NB4 (cell line): Measurements from ENCODE around the gene CBX7.

Source experiments
- DNase-seq: peaks from one replicate; pipeline ENCODE4 v3.0.0; 2010; ENCODE audit warnings: low read depth
- H3K4me3 ChIP-seq: one replicate; pipeline ENCODE4 v1.5.1; 2011; ENCODE audit warnings: mild to moderate bottlenecking, low read depth, low read length, moderate library complexity
- MAX ChIP-seq: IDR thresholded peaks from 2 replicates; pipeline ENCODE4 v1.6.1; 2011; ENCODE audit warnings: low read depth, low read length
- MYC ChIP-seq: IDR thresholded peaks from 2 replicates; pipeline ENCODE4 v1.6.1; 2011; ENCODE audit warnings: low read depth, low read length
- POLR2A ChIP-seq: IDR thresholded peaks from 2 replicates; pipeline ENCODE4 v1.6.1; 2011; ENCODE audit warnings: mild to moderate bottlenecking; ENCODE audit not compliant: insufficient read length; ENCODE audit errors: extremely low read depth
- TF ChIP-seq, protein P1 (sequence below): IDR thresholded peaks from one replicate; pipeline ENCODE4 v1.5.1; 2012; ENCODE audit warnings: low read depth, low read length

Gene CBX7

DNA sequence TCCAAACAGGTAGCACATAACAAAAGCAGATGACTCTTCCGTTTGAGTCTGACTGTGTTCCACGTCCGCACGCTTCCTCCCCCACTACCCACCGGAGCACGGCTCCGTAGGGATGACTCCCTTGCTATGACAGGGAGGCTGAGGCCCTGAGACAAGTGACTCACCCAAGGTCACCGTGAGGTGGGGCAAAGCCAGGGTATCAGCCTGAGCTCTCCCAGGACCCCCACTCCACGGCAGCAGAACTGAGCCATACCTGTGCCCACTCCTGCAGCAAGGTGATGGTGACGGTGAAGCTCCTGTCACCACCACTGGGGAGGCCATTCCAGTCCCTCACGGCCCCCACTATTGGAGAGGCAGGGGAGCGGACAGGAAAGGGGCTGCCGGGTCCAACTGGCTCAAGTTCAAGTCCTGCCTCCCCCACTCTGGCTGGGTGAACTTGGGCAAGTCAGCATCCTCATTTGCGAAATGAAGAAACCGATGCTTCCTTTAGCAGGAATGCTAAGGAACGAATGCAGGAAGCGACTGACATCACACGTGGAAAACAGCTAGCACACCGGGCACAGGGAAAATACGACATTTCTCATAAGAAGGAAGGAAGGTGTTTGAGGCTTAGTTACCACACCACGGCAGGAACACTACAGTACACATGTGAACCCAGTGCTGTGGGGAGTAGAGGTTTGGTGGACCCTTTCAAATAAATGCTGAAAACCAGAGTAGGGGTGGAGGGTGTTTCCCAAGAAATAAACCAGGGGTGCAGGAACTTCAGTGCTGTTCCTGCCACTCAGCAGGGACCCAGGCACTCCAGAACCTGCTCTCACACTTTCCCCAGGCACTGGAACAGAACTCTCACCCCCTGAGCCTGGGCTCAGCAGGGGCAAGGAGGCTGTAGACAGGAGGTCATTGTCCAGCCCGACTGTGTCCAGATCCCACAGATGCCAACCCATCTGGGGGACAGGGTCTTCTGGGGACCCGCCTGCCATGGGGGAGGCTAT is 32.4 kb upstream of the CBX7 start:
- no peak for TF ChIP-seq POLR2A
- no peak for TF ChIP-seq MAX
- no peak for TF ChIP-seq MYC
- TF ChIP-seq, protein P1, sequence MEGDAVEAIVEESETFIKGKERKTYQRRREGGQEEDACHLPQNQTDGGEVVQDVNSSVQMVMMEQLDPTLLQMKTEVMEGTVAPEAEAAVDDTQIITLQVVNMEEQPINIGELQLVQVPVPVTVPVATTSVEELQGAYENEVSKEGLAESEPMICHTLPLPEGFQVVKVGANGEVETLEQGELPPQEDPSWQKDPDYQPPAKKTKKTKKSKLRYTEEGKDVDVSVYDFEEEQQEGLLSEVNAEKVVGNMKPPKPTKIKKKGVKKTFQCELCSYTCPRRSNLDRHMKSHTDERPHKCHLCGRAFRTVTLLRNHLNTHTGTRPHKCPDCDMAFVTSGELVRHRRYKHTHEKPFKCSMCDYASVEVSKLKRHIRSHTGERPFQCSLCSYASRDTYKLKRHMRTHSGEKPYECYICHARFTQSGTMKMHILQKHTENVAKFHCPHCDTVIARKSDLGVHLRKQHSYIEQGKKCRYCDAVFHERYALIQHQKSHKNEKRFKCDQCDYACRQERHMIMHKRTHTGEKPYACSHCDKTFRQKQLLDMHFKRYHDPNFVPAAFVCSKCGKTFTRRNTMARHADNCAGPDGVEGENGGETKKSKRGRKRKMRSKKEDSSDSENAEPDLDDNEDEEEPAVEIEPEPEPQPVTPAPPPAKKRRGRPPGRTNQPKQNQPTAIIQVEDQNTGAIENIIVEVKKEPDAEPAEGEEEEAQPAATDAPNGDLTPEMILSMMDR: no peak
- no peak for DNase-seq
- H3K4me3 ChIP-seq: no peak overlapping the region

DNA sequence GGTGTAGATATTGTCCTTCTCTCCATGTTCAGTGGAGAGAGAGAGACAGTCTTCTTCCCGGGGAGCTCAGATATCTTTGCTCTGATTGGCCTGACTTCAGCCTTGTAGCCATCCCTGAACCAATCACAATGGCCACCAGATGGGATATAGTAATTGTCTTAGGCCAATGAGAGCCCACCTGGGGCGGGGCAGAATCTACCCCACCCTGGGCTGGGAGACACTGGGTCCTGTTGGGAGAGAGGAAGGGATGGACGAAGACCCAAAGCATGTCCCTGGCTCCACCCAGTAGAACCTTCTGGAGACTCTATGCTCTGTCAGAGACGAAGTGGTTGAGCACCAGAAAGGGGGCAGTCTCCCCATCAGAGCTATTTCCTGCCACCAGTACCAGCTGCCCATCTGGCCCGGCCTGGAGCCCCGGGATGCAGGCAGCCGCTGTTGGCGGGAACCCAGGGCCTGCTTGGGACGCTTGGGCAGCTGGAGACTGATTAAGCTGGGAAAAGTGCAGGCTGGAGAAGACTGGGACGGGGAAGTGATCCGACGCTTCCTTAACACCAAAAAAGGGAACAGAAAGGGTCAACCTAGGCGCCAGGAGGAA is 31.6 kb upstream of the CBX7 start:
- no peak for DNase-seq
- no peak overlapping the region for H3K4me3 ChIP-seq
- no peak for TF ChIP-seq MAX
- no peak for TF ChIP-seq MYC
- TF ChIP-seq, protein P1: no peak
- TF ChIP-seq POLR2A: no peak

DNA sequence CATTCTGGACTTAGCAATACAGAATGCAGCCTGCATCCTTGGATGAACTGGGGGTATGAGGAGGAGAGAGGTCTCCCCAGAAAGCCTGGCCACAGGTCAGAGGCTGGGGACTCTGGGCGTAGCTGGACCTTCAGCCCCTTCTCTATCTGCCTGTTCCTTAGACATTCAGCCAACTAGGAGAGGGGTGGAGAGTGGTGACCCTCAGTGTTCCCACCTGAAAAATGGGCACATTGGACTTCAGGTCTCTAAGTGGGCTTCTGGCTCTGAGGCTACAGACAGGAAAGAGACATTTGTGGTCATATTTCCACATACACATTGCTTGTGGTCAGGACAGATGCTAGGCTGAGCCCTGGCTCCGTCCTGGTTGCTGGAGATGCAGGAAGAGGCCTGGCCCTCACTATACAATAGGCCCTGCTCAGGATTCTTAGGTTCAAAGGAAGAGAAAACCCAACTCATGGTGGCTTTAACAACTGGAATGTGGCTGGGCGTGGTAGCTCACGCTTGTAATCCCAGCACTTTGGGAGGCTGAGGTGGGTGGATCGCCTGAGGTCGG is 30.1 kb upstream of the CBX7 start:
- no peak overlapping the region for H3K4me3 ChIP-seq
- peak; percentile 55 for DNase-seq
- TF ChIP-seq POLR2A (no peak), MAX (no peak), MYC (no peak)
- TF ChIP-seq, protein P1: no peak

DNA sequence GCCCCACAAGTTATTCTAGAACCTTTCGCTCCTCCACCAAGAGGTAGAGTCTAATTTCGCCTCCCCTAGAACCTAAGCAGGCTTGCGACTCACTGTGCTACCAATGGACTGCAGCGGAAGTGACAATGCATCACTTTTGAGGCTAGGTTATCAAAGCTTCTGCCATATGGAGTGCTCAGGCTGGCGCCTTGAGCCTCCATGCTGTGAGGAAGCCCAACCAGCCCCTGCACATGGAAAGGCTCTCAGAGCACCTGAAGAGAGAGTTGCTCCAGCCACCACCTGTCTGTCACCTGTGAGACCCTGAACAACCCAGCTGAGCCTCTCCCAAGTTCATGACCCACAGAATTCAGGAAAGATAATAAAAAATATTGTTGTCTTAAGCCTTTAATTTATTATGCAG is 29.3 kb upstream of the CBX7 start:
- no peak for TF ChIP-seq MAX
- TF ChIP-seq MYC: no peak
- TF ChIP-seq POLR2A: no peak
- TF ChIP-seq, protein P1: no peak
- no peak overlapping the region for H3K4me3 ChIP-seq
- DNase-seq: no peak

GRCh38 chr22:39181356-39181755 is 28.9 kb upstream of the CBX7 start:
- TF ChIP-seq, protein P1: no peak
- TF ChIP-seq MYC: no peak
- TF ChIP-seq MAX: no peak
- no peak for DNase-seq
- H3K4me3 ChIP-seq: no peak overlapping the region
